ENCODE measurements around the gene NCF4. TPM values are rescaled to one million over a fixed set of nuclear protein-coding genes. Genes with fewer than 3 reads are reported as not detected.

NCF4 gene
- total and polyA plus RNA-seq, 9 of the 15 experiments (the other 6 are each of a cell fraction or from before 2014, with no cell fraction given) = 0.04 to 0.95 (median 0.33) TPM

- DNase-seq (ENCODE audit: extremely low read depth in 1 of 4, low spot score in 3 of 4) = no peak
- Histone ChIP-seq H4K20me1 (replicated peaks; ENCODE audit: control insufficient read depth, insufficient read depth, low read length) (no peaks in the 10 kb centered on the region), H3K9me1 (ENCODE audit: control insufficient read depth, insufficient read depth, low read length) (no peaks in the 10 kb centered on the region), H3K9me3 (replicated peaks; ENCODE audit: control insufficient read depth, insufficient read depth, low read depth, low read length) (no peaks in the 10 kb centered on the region), H2AFZ (ENCODE audit: low read depth, low read length) (no peak overlapping the region), H3K9ac (ENCODE audit: insufficient read depth in 1 of 2, low read depth in 2 of 2, low read length in 2 of 2) (no peak overlapping the region), H3K4me1 (replicated peaks in 1 of 2; ENCODE audit: control insufficient read depth in 2 of 2, insufficient read depth in 2 of 2, low read length in 2 of 2) (no peaks in the 10 kb centered on the region), H3K79me2 (ENCODE audit: control insufficient read depth, insufficient read depth, low read length) (no peaks in the 10 kb centered on the region), H3K4me3 (no peak overlapping the region), H3K4me2 (ENCODE audit: insufficient read depth, low read length) (no peak overlapping the region), H3K27me3 (ENCODE audit: control insufficient read depth in 2 of 2, insufficient read depth in 2 of 2, low read length in 2 of 2) (peaks cover 0 to 8% of the 10 kb centered on the region in 2 experiments; a peak in 1 of 5 replicates), H3K27ac (ENCODE audit: extremely low read depth, low read depth, low read length) (no peak overlapping the region), H3K36me3 (ENCODE audit: control insufficient read depth, insufficient read depth, low read length) (no peaks in the 10 kb centered on the region)
- 0% methylated on average over 3 of the region's 5 CpGs for WGBS (ENCODE audit: insufficient coverage, low coverage, missing lambda C conversion rate)
- no peak for FAIRE-seq
- TF ChIP-seq SMAD4 (CRISPR knock-in tag; conservative IDR thresholded peaks at IDR 0.05) (no peak), ZNF436 (CRISPR knock-in tag; IDR thresholded peaks at IDR 0.05) (no peak), ZNF280B (CRISPR knock-in tag; IDR thresholded peaks at IDR 0.05) (no peak), RFX5 (IDR thresholded peaks at IDR 0.05; ENCODE audit: low read depth, low read length) (no peak), HCFC1 (IDR thresholded peaks at IDR 0.05; ENCODE audit: low read depth, low read length) (no peak)
- in situ Hi-C loops (cut with MboI) (no loop called here), intact Hi-C loops (cut with micrococcal nuclease) (no loop called here)
- POLR2A ChIA-PET = interaction anchor here (0.8 kb wide), 1 partner anchor 23 kb away, joined by 5 read pairs; no protein-coding TSS in a partner anchor
- CTCF ChIA-PET (ENCODE audit: low intra/inter-chr PET ratio) = no interaction called here
- no TSS peak for BruUV-seq (replicated peaks)
- ATAC-seq = no peak
These were observed 31.3 kb upstream of the NCF4 start for GRCh38 chr22:36829370-36830002.

Data from K562 (cell line).